ENCODE results near the gene DLX6. TPM values are rescaled to one million over a fixed set of nuclear protein-coding genes. Genes with fewer than 3 reads are reported as not detected.

DLX6 gene
- polyA plus RNA-seq, 3 donors: not detected

DNA sequence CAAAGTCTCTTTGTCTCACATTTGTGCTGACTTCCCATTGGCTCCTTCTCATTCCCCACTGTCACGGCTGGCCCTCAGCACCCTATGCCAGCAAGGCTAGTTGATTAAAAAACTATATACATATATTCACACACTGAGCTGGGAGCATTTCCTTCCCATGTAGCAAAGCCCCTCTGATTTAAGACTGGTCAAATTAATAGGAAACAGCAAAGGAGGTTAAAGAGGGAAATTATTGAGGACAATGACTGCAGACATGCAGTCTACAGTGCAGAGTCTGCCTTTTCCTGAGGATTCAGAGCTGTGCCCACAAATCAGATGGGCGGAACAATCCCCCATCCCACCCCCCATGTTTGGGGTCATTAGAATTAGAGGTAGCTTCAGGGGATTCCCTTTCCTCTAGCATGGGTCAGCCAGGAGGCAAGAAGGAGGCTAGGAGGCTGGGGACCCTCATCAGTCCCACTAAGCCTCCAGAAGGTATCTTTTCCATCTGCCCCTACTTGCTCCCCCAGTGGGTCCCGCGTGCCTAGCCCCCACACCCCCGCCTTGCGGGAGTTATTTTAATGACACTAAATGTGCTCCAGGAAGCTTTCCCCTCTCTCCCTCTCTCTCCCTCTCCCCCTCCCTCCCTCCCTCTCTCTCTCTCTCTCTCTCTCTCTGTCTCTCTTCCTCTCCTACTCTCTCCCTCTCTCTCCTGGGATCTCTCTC is 9.8 kb upstream of the DLX6 start:
- DNase-seq (ENCODE audit: low read depth in 3 of 3, low spot score in 2 of 3): no peak

DNA sequence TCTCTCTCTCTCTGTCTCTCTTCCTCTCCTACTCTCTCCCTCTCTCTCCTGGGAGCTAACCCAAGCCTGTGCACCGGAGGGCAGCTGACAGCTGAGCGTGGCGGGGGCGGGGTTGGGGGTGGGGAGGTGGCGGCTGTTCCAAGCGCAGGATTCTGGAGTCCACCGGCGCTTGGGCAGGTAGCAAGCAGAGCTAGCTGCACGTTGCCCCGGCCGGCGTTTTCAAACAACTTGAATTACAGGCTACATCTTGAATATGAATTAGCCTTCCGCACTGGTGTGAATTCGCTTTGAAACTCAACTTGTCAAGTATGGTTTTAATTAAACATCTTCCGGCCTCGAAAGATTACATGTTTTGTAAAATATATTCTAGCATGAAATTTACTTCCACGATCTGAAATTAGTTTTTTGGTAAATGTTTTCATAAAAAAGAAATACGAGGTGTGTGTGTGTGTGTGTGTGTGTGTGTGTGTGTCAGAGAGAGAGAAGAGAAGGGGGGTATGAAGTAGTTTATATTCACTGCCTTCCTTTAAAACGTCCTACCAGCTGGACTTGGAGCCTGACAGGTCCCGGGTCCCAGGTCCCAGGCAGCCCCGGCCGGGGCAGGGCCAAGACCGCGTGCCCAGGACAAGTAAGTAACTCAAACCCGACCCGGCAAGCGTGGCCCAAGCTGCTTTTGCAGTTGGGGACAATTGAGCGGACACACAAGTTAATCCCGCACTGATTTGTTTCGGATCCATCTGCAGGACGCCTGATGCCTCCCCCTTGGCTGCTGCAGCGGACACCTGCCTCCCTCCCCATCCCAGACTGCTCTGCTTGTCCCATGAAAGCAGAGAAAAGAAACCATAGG is 9.0 kb upstream of the DLX6 start:
- DNase-seq (ENCODE audit: low read depth in 3 of 3, low spot score in 2 of 3): no peak

DNA sequence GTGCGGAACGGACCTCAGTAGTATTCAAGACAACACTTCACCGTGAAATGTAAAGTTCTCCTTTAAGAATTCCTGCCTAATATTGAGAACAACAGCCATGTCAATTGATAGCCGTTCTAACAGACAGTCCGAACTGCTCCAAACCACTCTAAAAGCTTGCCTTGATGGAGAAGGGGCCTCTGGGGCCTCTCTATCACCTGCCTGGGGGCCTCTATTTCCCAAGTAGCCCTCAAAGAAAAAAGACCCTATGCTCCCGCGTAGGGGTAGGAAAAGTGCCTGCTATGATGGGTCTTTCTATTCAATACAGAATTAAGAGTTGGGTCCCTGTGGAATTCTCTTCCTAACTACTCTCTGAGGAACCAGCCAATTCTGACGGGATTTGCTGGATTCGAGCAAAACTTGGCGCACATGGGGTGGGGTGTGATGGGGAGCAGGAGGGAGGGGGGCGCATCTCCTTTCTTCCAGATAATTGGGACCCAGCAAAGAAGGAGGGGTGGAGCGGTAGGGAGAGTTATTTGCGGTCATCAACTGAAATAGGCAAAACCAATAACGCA is 8.3 kb upstream of the DLX6 start:
- DNase-seq (ENCODE audit: low read depth in 3 of 3, low spot score in 2 of 3): no peak

DNA sequence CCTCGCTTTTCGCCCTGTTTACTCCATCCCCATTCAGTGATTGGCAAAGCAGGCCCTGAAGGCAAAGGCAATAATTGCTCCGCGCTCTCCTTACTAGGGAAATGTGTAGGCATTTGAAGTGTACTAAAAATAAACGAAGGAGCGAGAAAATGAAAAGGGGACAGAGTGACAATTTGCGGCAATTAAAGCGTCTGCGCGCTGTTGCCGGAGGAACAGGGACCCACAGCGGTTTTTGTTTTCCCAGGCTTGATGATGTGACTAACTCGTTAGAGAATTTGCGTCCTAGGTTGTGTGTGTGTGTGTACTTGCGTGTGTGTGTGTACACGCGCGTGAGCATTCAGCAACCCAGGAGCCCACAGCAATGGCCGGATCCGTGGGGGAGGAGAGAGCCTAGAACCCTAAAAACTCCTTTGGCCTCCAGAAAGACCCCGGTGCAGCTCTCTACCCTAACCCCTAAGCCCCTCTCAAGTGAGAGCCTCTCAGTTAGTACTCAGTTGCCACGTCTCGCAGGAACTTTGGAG is 7.8 kb upstream of the DLX6 start:
- no peak for DNase-seq (ENCODE audit: low read depth in 3 of 3, low spot score in 2 of 3)

DNA sequence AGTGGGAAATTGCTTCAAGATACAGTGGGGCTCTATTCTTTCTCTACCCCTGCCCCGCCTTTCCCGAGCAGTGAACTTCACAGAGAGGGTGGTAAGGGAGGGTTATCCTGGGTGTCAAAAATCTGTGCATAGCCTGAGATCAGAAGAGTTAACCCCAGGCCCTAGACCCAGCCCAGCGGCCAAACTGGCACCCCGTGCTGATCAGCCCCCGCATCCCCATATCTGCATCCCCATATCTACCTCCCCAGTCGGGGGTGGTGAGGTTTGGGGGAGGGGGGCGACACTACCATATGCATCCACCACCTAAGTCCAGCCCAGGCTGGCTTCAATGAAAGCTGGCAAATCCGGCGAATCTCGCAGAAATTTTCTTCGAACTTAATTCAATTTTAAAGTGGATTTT is 7.0 kb upstream of the DLX6 start:
- no peak for DNase-seq (ENCODE audit: low read depth in 3 of 3, low spot score in 2 of 3)

DNA sequence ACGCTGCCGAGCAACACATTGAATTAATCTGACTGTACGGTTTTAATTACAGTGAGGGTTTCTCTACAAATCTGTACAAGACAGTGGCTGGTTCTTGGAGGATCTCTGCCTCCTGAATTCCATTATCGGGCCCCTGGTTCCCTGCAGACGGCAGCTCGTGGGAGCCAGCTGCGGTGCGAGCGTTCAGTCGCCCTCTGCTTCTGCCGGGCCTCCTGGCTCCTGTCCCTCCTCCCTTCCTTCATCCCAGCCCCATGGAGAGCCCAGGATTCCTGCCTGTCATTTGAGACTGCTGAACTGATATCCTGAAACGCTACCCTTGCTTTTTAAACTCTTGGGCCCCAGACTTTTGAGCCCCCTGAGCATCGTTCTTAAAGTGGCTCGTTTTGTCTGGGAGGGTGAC is 6.6 kb upstream of the DLX6 start:
- no peak for DNase-seq (ENCODE audit: low read depth in 3 of 3, low spot score in 2 of 3)

DNA sequence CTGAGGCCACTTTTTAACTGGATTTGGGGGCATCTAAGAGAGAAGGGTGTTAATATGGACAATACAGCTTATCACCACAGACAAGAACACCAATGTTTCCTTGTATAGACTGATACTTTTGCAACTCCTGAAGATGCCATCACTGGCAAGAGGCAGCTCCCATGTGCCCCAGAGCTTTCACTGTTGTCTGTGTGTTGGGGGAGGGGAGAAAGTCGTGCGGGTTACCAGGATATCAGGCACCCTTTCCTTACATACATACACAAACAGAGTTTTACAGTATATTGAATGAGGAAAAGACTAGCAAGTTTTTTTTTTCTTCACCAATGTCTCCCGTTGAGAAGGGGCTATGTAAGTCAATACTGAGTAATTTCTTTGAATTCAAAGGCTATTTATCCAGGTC is 4.1 kb upstream of the DLX6 start:
- no peak for DNase-seq (ENCODE audit: low read depth in 3 of 3, low spot score in 2 of 3)

DNA sequence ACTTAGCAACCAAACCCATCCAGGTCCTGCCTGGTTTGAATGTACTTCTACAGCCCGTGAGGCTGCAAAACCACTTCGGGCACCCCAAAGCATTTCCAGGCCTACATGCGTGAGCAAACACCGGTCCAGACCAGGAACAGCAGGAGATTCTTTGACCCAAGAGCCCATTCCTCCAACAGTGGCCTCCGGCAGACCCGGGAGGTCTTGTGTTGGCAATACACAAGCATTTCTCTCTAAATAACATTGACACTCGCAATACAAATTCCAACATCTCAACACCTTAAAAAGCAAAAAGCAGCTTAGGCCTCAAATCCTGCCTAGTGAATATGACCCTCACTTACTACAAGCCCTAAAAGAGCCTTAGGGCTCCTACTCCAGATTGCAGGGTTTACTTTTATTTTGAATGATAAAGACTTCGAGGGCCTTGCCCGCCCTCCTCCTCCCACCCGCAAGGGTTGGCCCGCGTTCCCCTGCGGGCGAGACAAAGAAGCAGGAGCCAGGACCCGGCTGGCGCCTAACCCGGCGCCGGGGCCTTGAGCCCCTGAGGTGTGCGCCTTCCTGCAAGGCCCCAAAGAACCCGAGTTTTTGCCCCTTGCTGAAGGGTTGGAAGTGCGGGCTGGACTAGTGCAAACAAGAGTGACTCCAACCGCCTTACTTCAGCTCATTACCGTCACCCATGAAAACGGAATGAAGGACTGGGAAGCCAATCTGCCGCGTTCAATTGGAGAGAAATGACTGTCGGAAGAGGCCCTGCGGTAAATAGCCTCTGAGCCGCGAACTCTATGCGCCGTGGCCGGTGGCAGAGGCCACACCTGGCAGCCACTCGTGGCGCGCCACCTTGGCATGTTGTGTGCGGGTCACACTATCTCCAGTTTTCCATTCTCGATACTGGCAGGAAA is 3.4 kb upstream of the DLX6 start:
- DNase-seq (ENCODE audit: low read depth in 3 of 3, low spot score in 2 of 3): no peak

DNA sequence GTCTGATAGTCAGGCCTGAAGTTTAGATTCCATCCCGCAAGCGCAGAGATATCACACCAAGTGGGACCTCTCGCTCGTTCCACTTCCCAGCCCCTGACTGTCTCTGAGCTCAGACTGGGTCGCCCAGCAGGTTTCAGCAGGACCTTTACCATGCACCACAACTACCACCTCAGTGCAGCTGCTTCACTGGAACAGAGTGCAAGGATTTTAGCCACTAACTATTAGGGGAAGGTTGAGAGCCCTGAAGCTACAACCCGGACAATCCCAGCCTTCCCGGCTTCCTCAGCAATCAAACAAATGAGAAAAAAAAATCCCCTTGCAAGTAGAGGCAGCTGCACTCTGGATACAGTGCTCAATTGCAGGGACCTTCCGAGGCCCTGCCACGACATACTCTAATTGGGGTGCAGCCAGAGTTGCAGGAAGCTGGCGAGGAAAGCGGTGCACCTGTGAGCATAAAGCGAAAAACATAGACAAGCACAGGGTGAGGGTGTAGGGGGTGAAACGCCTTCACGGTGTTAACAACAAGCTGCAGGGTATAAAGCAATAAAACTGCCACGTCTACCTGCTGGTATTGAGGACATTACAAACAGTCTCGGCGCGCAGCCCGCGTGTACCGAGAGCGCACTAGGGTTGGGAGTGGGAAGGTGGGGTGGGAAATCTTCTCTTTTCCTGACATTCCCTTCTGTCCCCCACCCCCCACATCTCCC is 2.6 kb upstream of the DLX6 start:
- DNase-seq (ENCODE audit: low read depth in 3 of 3, low spot score in 2 of 3): no peak

DNA sequence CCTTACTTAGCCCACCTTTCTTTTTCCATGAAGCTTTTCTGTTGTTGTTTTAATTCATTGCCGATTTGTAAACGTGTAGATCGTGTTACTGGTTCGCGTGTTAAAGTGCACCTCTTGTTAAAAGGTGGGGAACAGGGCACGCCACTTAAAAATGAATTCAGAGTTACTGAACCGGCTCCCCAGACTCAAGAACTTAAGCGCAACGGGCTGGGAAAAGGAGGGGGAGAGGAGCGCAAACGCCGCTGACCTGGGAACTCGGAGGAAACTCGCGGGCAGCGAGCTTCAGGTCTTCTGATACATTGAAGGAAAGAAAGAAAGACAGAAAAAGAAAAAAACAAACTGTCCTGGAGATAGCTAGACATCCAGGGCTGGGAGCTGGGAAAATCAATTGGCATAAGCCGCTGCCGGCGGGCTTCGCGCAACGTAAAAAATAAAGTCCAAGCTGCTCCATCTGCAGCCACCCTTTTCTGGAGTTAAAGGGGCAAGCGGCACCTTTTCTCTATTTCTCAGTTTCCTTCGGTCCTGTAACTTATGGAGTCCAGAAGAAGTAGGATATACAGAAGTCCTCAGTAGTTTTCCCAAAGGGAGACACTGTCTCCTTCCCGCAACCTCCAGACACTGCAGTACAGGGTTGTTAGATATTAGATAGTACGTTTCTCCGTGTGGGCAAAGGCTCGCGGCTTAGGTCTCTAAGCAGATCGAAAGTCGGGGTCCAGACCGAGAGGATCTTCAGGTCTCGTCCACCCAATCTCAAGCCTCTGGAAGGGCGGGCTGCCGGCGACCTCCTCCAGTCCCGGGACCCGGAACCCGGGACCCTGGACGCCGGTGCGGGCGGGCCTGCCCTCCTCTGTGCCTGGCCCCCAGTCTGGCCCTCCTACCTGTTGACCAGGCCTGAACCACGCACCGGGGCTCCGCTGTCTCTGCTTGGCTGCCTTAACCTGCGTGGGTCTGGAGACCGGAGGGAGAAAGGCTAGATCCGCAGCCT is 1.8 kb upstream of the DLX6 start:
- DNase-seq (ENCODE audit: low read depth in 3 of 3, low spot score in 2 of 3): no peak

DNA sequence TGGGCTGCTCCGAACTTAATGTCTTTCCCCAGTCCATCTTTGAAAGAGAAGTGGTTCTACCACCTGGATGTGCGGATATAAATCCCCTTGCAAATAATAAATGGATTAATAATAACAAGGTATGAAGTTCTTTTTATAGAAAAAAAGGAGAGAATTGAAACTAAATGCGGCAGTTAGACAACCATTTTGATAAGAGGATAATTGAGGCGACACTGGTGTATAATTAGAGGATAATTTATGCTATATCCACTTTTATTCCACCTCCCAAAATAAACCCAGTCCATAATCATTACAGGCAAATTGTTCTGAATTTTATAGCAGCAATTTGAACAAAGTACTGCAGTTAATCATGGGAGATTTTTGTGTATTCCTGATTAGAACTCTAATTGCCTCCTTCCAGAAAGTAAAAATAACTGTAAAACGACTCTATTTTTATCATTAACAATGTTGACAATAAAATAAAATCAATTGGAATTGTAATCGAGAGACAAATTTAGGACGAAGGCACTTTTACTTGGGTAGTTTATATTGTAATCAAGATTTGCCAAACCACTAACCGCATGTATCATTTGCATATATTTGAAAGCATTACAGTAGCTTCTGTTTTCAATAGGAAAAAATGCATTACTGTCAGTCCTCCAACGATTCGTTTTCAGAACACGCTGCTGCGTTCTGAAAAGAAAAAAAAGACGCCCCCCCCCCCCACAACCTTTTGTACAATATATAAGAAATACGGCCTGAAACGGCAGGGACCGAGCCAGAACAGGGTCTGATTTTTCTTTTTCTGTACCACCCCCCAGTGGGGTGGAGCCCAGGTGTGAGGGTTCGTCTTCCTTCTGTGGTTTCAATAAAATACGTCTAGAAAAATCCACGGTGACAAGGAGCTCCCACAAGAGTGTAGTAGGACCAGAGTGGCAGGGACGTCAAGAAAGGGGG is 838 bp upstream of the DLX6 start:
- no peak for DNase-seq (ENCODE audit: low read depth in 3 of 3, low spot score in 2 of 3)

DNA sequence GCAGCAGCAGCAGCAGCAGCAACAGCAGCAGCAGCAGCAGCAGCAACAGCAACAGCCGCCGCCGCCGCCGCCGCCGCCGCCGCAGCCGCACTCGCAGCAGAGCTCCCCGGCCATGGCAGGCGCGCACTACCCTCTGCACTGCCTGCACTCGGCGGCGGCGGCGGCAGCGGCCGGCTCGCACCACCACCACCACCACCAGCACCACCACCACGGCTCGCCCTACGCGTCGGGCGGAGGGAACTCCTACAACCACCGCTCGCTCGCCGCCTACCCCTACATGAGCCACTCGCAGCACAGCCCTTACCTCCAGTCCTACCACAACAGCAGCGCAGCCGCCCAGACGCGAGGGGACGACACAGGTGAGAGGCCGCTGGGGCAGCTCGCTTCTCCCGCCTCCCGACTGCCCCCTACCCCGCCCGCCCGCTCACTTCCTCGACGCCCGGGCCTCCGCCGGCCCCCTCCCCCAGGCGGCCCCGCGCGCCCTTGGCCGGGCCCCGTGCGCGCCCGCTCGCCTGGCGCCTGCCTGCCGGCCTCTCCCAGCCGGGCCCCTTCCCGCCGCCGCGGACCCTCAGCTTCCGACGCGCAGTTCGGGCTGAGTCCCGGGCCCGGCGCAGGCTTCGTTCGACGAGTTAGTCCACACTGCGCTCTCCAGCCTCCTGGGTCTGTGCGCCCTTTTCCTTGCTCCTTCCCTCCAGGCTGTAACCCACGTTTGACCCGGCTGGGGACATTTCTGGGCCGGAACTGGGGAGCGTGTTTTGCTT is 882 bp downstream of the DLX6 start:
- no peak for DNase-seq (ENCODE audit: low read depth in 3 of 3, low spot score in 2 of 3)

DNA sequence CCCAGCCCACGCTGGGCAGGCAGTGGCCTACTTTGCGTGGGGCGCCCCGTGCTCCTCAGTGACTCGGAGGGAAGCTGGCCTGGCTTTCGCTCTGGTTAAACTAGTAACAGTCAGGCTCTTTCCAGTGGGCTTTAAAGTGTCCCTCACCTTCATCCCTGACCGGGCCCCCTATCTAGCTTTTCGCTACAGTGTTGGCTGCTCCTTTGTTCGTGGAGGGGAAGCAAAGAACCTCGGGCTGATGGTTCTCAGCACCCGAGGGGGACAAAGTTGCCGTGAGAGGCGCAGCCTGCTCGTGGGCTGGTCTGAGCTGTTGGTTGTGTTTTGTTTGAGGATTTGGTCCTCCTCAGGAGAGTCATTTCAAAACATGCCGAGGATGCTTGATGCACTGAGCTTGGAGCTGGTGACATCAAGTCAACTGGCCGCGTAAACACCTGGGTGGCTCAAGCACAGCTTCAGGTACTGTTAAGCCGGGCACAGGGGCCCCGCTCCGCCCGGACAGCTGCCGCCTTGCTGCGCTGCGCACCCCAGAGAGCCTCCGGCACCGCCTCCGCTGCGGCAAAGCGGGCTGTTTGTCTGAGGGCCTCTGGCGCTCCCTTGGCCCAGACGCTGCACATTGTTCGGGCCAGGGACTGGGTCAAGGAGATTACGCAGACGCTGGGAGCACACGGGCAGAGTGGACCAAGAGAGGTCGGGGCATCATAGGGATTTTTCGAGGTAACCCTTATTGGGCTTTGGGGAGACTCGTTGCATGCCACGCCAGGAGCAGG is 1.6 kb downstream of the DLX6 start:
- no peak for DNase-seq (ENCODE audit: low read depth in 3 of 3, low spot score in 2 of 3)

DNA sequence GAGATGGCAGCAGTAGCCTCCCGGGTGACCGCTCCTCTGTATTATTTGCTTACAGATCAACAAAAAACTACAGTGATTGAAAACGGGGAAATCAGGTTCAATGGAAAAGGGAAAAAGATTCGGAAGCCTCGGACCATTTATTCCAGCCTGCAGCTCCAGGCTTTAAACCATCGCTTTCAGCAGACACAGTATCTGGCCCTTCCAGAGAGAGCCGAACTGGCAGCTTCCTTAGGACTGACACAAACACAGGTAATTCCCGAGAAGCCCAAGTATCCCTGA is 2.2 kb downstream of the DLX6 start:
- DNase-seq (ENCODE audit: low read depth in 3 of 3, low spot score in 2 of 3): no peak

DNA sequence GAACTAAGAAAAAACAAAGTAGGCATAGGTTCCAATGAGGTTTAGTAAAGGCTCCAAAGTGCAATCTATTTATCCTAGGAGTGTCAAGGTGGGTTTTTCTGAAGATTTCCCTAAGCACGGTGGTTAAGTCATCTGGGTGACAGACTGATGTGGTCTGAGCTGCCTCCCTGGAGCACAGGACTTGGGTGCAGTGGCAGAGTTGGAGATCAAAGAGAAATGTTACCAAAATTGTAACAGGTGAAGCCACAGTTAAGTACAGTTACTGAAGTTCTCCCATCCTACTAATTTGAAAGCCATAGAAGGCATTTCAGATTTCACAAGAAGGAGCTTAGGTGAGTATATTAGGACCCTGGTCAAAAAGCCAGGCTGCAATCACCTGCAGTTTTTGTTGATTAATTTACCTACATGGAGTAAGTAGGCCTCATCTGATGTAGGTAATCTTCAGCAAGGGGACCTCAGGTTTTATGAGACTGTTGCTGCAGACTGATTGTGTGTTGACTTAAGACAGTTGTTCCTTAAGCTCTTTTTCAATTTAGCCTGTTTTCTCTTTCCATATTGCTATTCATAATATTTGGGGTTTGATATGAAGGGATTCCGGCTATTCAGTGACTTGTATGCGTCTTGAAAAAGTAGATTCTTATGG is 3.0 kb downstream of the DLX6 start:
- DNase-seq (ENCODE audit: low read depth in 3 of 3, low spot score in 2 of 3): no peak
